ENCODE results near the gene NPAS2.

GRCh38 chr2:100903534-100904258 lies 83.8 kb downstream of the NPAS2 start:
- TF ChIP-seq CTCF (conservative IDR thresholded peaks at IDR 0.05), result no peak
- TF ChIP-seq EZH2 (IDR thresholded peaks at IDR 0.05; ENCODE audit: low read depth), result no peak

All from PC-9 (cell line).